OCI-LY1 (cell line): ENCODE results near the gene NFYC.

ENCODE experiments used
- H2AFZ ChIP-seq: fragments of 200-600 bp; sonication (generic), shearing (Covaris generic); 2 replicates; pipeline ENCODE4 v1.6.0; 2014; ENCODE audit warnings: antibody characterized with exemption, mild to moderate bottlenecking, low read length
- H3F3A ChIP-seq: fragments of 200-600 bp; sonication (generic), shearing (Covaris generic); 2 replicates; pipeline ENCODE4 v1.6.0; 2014; ENCODE audit warnings: mild to moderate bottlenecking, antibody characterized with exemption, low read length, moderate library complexity; ENCODE audit not compliant: insufficient read depth
- H3K27ac ChIP-seq: fragments of 200-600 bp; sonication (generic); 2 replicates; pipeline ENCODE4 v1.5.1; 2014; ENCODE audit warnings: low read length, mixed run types, mild to moderate bottlenecking, low read depth; ENCODE audit not compliant: poor library complexity, severe bottlenecking
- H3K27me3 ChIP-seq: fragments of 200-600 bp; sonication (generic); 2 replicates; pipeline ENCODE4 v1.6.0; 2014; ENCODE audit warnings: antibody characterized with exemption, mild to moderate bottlenecking, low read length, moderate library complexity; ENCODE audit not compliant: insufficient read depth
- H3K36me3 ChIP-seq: fragments of 200-600 bp; sonication (generic); 2 replicates; pipeline ENCODE4 v1.6.1; 2014; ENCODE audit warnings: mild to moderate bottlenecking, antibody characterized with exemption, low read length, moderate library complexity, mixed read lengths; ENCODE audit not compliant: insufficient read depth
- H3K4me1 ChIP-seq: fragments of 200-600 bp; sonication (generic); 2 replicates; pipeline ENCODE4 v1.5.1; 2014; ENCODE audit warnings: mild to moderate bottlenecking, low read length, moderate library complexity; ENCODE audit not compliant: insufficient read depth, severe bottlenecking
- H3K4me2 ChIP-seq: fragments of 200-600 bp; sonication (generic), shearing (Covaris generic); 2 replicates; pipeline ENCODE4 v1.6.1; 2014; ENCODE audit warnings: low read length
- H3K4me3 ChIP-seq: fragments of 200-600 bp; sonication (generic); 2 replicates; pipeline ENCODE4 v1.5.1; 2014; ENCODE audit warnings: low read length, low read depth, mild to moderate bottlenecking, mixed read lengths; ENCODE audit not compliant: poor library complexity, severe bottlenecking
- H3K79me2 ChIP-seq: fragments of 200-600 bp; shearing (Covaris generic); 2 replicates; pipeline ENCODE4 v1.6.1; 2016; ENCODE audit warnings: mixed run types, low read length, mixed read lengths; ENCODE audit not compliant: insufficient read depth
- H3K9ac ChIP-seq: fragments of 200-600 bp; sonication (generic), shearing (Covaris generic); 2 replicates; pipeline ENCODE4 v1.6.1; 2014; ENCODE audit warnings: mild to moderate bottlenecking, low read length, mixed read lengths
- H3K9me2 ChIP-seq: fragments of 200-600 bp; sonication (generic), shearing (Covaris generic); 2 replicates; pipeline ENCODE4 v1.6.1; 2014; ENCODE audit warnings: low read depth, mild to moderate bottlenecking, low read length, mixed read lengths
- H3K9me3 ChIP-seq: fragments of 200-600 bp; shearing (Covaris generic); 2 replicates; pipeline ENCODE4 v1.6.1; 2014; ENCODE audit warnings: low read length, mixed read lengths
- H4K20me1 ChIP-seq: fragments of 200-600 bp; sonication (generic), shearing (Covaris generic); 2 replicates; pipeline ENCODE4 v1.6.0; 2016; ENCODE audit warnings: mild to moderate bottlenecking, low read length; ENCODE audit not compliant: insufficient read depth
- CTCF ChIP-seq: fragments of 200-600 bp; sonication (generic), shearing (Covaris generic); IDR thresholded peaks from 2 replicates; pipeline ENCODE4 v1.5.1; 2017; ENCODE audit warnings: mild to moderate bottlenecking, antibody characterized with exemption, low read length, moderate library complexity, mixed read lengths
- EZH2 ChIP-seq: fragments of 200-600 bp; sonication (generic), shearing (Covaris generic); IDR thresholded peaks from 2 replicates; pipeline ENCODE4 v1.8.0; 2017; ENCODE audit warnings: borderline replicate concordance, mixed run types, mild to moderate bottlenecking, antibody characterized with exemption, low read length, moderate library complexity, mixed read lengths

The NFYC gene

GRCh38 chr1:40708750-40709099, 17.2 kb downstream of the NFYC start:
- no peaks in the 10 kb centered on the region for H4K20me1 ChIP-seq
- no peaks in the 10 kb centered on the region for H3F3A ChIP-seq
- peak overlapping the region; percentile 89 for H3K9ac ChIP-seq
- H3K79me2 ChIP-seq = peaks cover 70% of the 10 kb centered on the region
- H3K4me3 ChIP-seq = peak overlapping the region; percentile 82
- peak overlapping the region; percentile 91 for H3K4me2 ChIP-seq
- H3K4me1 ChIP-seq = peaks cover 71% of the 10 kb centered on the region
- H3K27ac ChIP-seq = peak overlapping the region; percentile 89
- H2AFZ ChIP-seq = no peak overlapping the region
- no peaks in the 10 kb centered on the region for H3K9me2 ChIP-seq
- no peaks in the 10 kb centered on the region for H3K27me3 ChIP-seq
- TF ChIP-seq CTCF = no peak
- TF ChIP-seq EZH2 = no peak
- H3K36me3 ChIP-seq = peaks cover 7% of the 10 kb centered on the region; the same call in 1 of the 2 replicates
- H3K9me3 ChIP-seq = no peaks in the 10 kb centered on the region; the same call in 1 of the 2 replicates

GRCh38 chr1:40709100-40709801, 17.7 kb downstream of the NFYC start:
- Histone ChIP-seq H3K4me3 (peak overlapping the region; percentile 82), H2AFZ (no peak overlapping the region), H3K9ac (peak overlapping the region; percentile 89), H3K9me2 (no peaks in the 10 kb centered on the region), H3F3A (no peaks in the 10 kb centered on the region), H3K79me2 (peaks cover 74% of the 10 kb centered on the region), H3K4me2 (peak overlapping the region; percentile 91), H3K4me1 (peaks cover 66% of the 10 kb centered on the region), H3K27me3 (no peaks in the 10 kb centered on the region), H4K20me1 (no peaks in the 10 kb centered on the region), H3K9me3 (no peaks in the 10 kb centered on the region; the same call in 1 of the 2 replicates), H3K27ac (peak overlapping the region; percentile 89), H3K36me3 (peaks cover 12% of the 10 kb centered on the region; the same call in 1 of the 2 replicates)
- TF ChIP-seq EZH2 (no peak), CTCF (no peak)

- no peaks in the 10 kb centered on the region for H4K20me1 ChIP-seq
- no peak for TF ChIP-seq EZH2
- TF ChIP-seq CTCF = no peak
- no peaks in the 10 kb centered on the region for H3K9me2 ChIP-seq
- peak overlapping the region; percentile 91 for H3K4me2 ChIP-seq
- H3K27ac ChIP-seq = peak overlapping the region; percentile 89
- no peaks in the 10 kb centered on the region for H3K27me3 ChIP-seq
- H3K9ac ChIP-seq = peak overlapping the region; percentile 89
- H3K36me3 ChIP-seq = peaks cover 13% of the 10 kb centered on the region; the same call in 1 of the 2 replicates
- peaks cover 72% of the 10 kb centered on the region for H3K79me2 ChIP-seq
- no peaks in the 10 kb centered on the region; the same call in 1 of the 2 replicates for H3K9me3 ChIP-seq
- H2AFZ ChIP-seq = no peak overlapping the region
- H3K4me3 ChIP-seq = peak overlapping the region; percentile 82
- H3F3A ChIP-seq = no peaks in the 10 kb centered on the region
- H3K4me1 ChIP-seq = peaks cover 60% of the 10 kb centered on the region
These were observed 18.3 kb downstream of the NFYC start for GRCh38 chr1:40709802-40710278.
